GM18951 (cell line): ENCODE measurements around the gene NFE2L3.
"Not testable (repeated sequence)": the region's sequence is repeated elsewhere in the genome, so short reads cannot be mapped to it uniquely, and the experiment has no call there.

Experiments used
- POLR2A ChIP-seq: IDR thresholded peaks from 4 replicates; pipeline ENCODE4 v1.6.1; 2011; ENCODE audit warnings: mild to moderate bottlenecking; ENCODE audit not compliant: insufficient read length, insufficient read depth; ENCODE audit errors: extremely low read depth
- in situ Hi-C: fragments of 300-500 bp; cut with MboI; formaldehyde crosslinking; loops from one replicate; pipeline ENCODE4 v1.12.0; 2022; ENCODE audit warnings: low sequenced_read_pairs, mixed read lengths, inconsistent platforms; ENCODE audit not compliant: unreplicated experiment

NFE2L3 gene

GRCh38 chr7:26151953-26152781 lies at the start of gene NFE2L3:
NFE2L3 (plus strand) TSS chr7:26152198; CDS start chr7:26152499, 301 bp downstream.
- TF ChIP-seq POLR2A: peak; percentile 86
- in situ Hi-C loops: no loop called here

DNA sequence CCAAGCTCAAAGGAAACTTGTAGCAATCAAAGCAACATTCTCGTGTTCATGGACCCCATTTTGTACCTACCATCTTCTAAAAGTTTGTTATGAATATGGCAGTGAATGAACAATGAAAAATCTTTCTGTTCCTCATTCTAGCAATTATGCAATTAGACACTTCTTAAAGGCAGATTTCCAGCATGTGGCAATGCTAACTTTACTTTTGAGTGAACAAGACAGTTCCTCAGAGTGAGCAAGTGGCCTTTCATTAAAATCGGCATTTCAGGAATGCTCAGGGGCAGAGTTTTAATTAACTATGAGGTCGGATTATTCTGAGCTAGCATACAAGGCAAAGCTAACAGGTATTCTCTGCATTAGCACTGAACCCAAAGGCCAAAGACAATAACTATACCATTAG lies 48.4 kb upstream of the NFE2L3 start:
- no peak for TF ChIP-seq POLR2A
- in situ Hi-C loops: no loop called here

DNA sequence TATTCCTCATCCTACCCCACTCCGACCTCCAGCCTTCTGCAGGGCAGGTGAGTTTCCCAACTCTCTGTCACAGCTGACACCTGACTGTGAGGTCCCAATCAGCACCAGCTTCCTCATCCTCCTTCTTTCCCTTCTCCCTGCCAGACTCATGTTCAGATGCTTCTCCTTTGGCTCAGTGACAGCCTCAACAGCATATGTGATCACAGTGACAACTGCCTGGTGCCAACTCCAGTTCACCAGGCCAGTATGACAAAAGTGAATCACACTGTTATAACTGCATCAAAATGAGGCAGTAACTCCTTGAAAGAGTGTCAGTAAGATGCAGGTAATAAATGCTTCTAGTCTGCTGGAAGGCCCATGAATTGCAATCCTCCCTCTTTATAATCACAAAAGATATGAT lies 46.8 kb upstream of the NFE2L3 start:
- TF ChIP-seq POLR2A: no peak
- in situ Hi-C loops: no loop called here

GRCh38 chr7:26105931-26106330 lies 46.1 kb upstream of the NFE2L3 start:
- no peak for TF ChIP-seq POLR2A
- in situ Hi-C loops: no loop called here

GRCh38 chr7:26112203-26112740 lies 39.7 kb upstream of the NFE2L3 start:
- in situ Hi-C loops: no loop called here
- no peak for TF ChIP-seq POLR2A

- in situ Hi-C loops: no loop called here
- no peak for TF ChIP-seq POLR2A
These were observed 36.3 kb upstream of the NFE2L3 start for GRCh38 chr7:26115650-26116049.

DNA sequence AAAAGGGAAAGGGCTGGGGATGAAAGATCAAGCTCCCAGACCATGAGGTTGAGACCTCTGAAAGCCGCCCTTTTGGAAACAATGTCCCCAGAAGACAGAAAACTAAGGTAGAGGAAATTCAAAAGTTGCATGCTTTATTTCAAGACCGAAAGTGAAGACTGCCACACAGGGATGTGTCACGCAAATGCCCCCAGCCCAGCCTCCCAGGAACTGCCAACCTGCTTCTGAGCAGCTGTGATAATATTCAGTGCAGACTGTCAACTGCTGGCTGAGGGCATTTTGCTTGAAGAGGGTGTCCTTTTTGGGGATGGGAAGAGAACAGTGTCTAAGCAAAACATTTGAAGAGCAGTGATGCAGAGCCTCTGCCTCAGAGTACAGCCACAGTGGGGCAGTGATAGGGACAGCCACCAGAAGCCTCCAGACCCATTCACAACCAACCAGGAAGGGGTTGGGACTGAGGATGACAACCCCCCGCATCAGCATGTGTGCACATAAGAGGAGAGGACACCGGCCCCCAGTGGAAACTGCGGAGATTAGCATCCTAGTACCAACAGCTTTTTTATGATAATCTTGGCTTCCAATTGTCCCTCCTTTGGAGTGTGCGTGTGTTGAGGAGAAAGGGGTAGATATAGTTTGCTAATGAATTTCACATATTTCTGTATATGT lies 34.7 kb upstream of the NFE2L3 start:
- in situ Hi-C loops: no loop called here
- no peak for TF ChIP-seq POLR2A

DNA sequence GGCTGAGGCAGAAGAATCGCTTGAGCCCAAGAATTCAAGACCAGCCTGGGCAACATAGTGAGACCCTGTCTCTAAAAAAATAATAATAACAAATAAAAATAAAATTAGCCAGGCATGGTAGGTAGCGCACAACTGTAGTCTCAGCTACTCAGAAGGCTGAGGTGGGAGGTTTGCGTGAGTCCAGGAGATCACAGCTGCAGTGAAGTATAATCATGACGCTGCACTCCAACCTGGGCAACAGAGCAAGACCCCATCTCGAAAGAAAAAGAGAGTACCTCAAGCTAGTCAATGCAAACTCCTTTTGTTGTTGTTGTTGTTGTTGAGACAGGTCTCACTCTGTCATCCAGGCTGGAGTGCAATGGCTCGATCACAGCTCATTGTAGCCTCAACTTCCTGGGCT lies 34.0 kb upstream of the NFE2L3 start:
- in situ Hi-C loops: no loop called here
- TF ChIP-seq POLR2A: no peak

- no peak for TF ChIP-seq POLR2A
- in situ Hi-C loops: no loop called here
These were observed 29.3 kb upstream of the NFE2L3 start for GRCh38 chr7:26122745-26123144.

DNA sequence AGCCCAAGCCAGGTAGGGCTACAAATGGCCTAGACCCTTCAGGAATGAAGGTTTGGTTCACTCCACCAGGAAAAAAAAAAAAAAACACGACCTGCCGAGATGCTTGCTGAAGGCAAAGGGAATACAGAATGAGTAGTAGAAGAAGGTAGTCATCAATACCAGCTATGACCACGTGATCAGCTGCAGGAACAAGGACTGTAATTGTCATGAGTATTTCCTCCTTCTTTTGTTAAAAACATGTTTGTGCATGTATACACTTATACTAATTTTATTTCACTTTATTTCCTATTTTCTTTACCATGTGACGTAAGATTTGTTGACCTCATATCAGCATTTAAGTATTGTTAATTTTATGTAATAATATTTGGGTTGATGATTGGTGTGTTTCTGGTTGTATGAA lies 27.2 kb upstream of the NFE2L3 start:
- in situ Hi-C loops: not testable (repeated sequence)

DNA sequence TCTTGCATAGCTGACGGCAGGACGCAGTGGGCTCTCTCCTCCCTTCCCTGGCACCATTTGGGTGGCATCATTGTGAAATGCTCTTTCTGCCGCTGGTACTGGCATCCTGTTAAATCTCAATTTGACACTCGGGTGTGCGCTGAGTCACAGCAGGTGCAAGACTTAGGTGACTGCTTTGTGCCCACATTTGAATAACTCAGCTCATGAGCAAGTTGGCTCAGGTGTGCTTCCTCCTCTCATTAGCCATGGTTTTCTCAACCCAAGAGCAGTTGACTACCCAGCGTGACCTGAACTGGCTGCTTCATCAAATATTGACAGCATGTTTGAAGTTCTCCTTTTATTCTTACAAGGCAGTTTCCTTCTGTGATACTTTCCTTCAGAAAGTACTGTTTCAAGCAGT lies 24.6 kb upstream of the NFE2L3 start:
- no peak for TF ChIP-seq POLR2A
- in situ Hi-C loops: no loop called here

DNA sequence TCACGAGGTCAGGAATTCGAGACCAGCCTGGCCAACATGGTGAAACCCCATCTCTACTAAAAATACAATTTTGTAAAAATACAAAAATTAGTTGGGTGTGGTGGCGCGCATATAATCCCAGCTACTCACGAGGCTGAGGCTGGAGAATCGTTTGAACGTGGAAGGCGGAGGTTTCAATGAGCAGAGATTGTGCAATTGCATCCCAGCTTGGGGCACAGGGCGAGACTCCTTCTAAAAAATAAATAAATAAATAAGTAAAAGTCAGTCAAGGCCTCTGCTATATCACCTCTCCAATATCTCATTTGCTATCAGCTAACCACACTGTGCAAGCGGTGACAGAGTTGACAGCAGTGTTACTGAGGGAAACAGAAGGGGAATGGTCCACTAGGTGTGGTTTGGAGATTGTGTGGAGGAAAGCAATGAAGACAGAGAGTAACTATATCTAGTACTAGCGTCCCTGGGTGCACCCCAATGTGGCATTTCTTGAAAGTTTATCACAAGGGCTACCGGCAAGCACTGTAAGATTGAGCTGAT lies 20.9 kb upstream of the NFE2L3 start:
- in situ Hi-C loops: no loop called here
- TF ChIP-seq POLR2A: no peak

- in situ Hi-C loops: no loop called here
- TF ChIP-seq POLR2A: no peak
These were observed 16.9 kb upstream of the NFE2L3 start for GRCh38 chr7:26135076-26135475.

GRCh38 chr7:26135551-26135950 lies 16.4 kb upstream of the NFE2L3 start:
- in situ Hi-C loops: no loop called here

More at GRCh38 chr7:26135551-26135950, 16.4 kb upstream of the NFE2L3 start:
- no peak for TF ChIP-seq POLR2A
